Measurements from ENCODE around the gene GPC4.

DNA sequence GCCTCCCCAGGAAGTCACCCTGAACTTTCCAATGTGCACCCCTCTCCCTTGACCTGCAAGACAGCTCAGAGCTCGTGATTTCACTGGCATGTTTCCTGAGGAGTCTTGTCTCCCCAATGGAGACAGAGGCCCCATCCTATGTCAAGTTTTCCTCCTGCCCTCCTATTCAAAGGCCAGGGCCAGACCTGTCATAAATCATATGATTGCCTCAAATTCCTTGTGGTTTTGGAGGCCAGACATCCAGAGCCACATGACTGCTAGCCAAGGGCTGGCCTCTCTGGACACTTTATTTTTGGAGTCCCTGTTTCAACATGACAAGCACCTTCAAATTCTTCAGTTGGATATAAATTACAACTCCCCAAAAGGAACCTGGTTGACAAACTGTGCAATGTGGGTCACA lies 121.2 kb downstream of the GPC4 start:
- TF ChIP-seq CTCF (conservative IDR thresholded peaks at IDR 0.05) (no peak), ZFX (IDR thresholded peaks at IDR 0.05) (no peak)
